KMS-11 (cell line): ENCODE results near the gene STX18.

Source experiments
- H2AFZ ChIP-seq: fragments of 200-600 bp; sonication (generic); 2 replicates; pipeline ENCODE4 v1.6.1; 2016; ENCODE audit warnings: antibody characterized with exemption, mixed run types, low read depth
- H3K27ac ChIP-seq: fragments of 200-600 bp; sonication (generic); 2 replicates; pipeline ENCODE4 v1.6.1; 2016; ENCODE audit warnings: mild to moderate bottlenecking, mixed run types
- H3K27me3 ChIP-seq: fragments of 200-600 bp; sonication (generic); 2 replicates; pipeline ENCODE4 v1.6.1; 2017; ENCODE audit warnings: mild to moderate bottlenecking, low read depth, mixed run types, moderate library complexity; ENCODE audit not compliant: insufficient read depth
- H3K36me3 ChIP-seq: fragments of 200-600 bp; sonication (generic); 2 replicates; pipeline ENCODE4 v1.6.1; 2017; ENCODE audit warnings: mild to moderate bottlenecking, mixed run types; ENCODE audit not compliant: insufficient read depth
- H3K4me1 ChIP-seq: fragments of 200-600 bp; sonication (generic); 2 replicates; pipeline ENCODE4 v1.6.1; 2016; ENCODE audit warnings: mild to moderate bottlenecking, low read depth, mixed run types; ENCODE audit not compliant: poor library complexity, severe bottlenecking
- H3K4me2 ChIP-seq: fragments of 200-600 bp; sonication (generic); 2 replicates; pipeline ENCODE4 v1.7.0; 2016; ENCODE audit warnings: mild to moderate bottlenecking, mixed run types
- H3K4me3 ChIP-seq: fragments of 200-600 bp; sonication (generic); IDR thresholded peaks from 2 replicates; pipeline ENCODE4 v1.6.1; 2017; ENCODE audit warnings: low read depth, low read length, mixed read lengths; ENCODE audit not compliant: insufficient read depth
- H3K79me2 ChIP-seq: fragments of 200-600 bp; sonication (generic); 2 replicates; pipeline ENCODE4 v1.6.1; 2016; ENCODE audit warnings: low read depth, mixed run types; ENCODE audit not compliant: insufficient read depth
- H3K9ac ChIP-seq: fragments of 200-600 bp; sonication (generic); 2 replicates; pipeline ENCODE4 v1.6.1; 2016; ENCODE audit warnings: mild to moderate bottlenecking, mixed run types
- H4K20me1 ChIP-seq: fragments of 200-600 bp; sonication (generic); 2 replicates; pipeline ENCODE4 v1.6.1; 2016; ENCODE audit warnings: mild to moderate bottlenecking, mixed run types; ENCODE audit not compliant: insufficient read depth
- CTCF ChIP-seq: fragments of 200-600 bp; sonication (generic); conservative IDR thresholded peaks from 2 replicates; pipeline ENCODE4 v1.6.1; 2017; ENCODE audit warnings: low read depth, mild to moderate bottlenecking, antibody characterized with exemption, low read length, moderate library complexity, mixed read lengths

The STX18 gene

GRCh38 chr4:4541040-4541631 lies 712 bp downstream of the STX18 start:
- H3K4me3 ChIP-seq: no peak overlapping the region
- no peaks in the 10 kb centered on the region for H3K36me3 ChIP-seq
- H3K79me2 ChIP-seq: peaks cover 30% of the 10 kb centered on the region; the same call in 1 of the 2 replicates
- H3K9ac ChIP-seq: peak overlapping the region; percentile 80
- H4K20me1 ChIP-seq: no peaks in the 10 kb centered on the region
- H3K27me3 ChIP-seq: no peaks in the 10 kb centered on the region
- TF ChIP-seq CTCF: no peak
- H2AFZ ChIP-seq: peak overlapping the region; percentile 90; the same call in 1 of the 2 replicates
- H3K4me2 ChIP-seq: peak overlapping the region; percentile 94
- peak overlapping the region; percentile 33; the same call in 1 of the 2 replicates for H3K27ac ChIP-seq
- H3K4me1 ChIP-seq: peaks cover 11% of the 10 kb centered on the region

GRCh38 chr4:4539481-4539880 lies 2.4 kb downstream of the STX18 start:
- Histone ChIP-seq H3K79me2 (peaks cover 30% of the 10 kb centered on the region; the same call in 1 of the 2 replicates), H3K4me3 (no peak overlapping the region), H3K9ac (no peak overlapping the region), H4K20me1 (no peaks in the 10 kb centered on the region), H3K27me3 (no peaks in the 10 kb centered on the region), H3K27ac (no peak overlapping the region), H3K36me3 (no peaks in the 10 kb centered on the region), H3K4me1 (peaks cover 11% of the 10 kb centered on the region), H2AFZ (no peak overlapping the region), H3K4me2 (no peak overlapping the region)
- TF ChIP-seq CTCF: no peak

- Histone ChIP-seq H3K9ac (no peak overlapping the region), H3K79me2 (peaks cover 19% of the 10 kb centered on the region; the same call in 1 of the 2 replicates), H3K27me3 (no peaks in the 10 kb centered on the region), H4K20me1 (no peaks in the 10 kb centered on the region), H3K4me1 (peaks cover 9% of the 10 kb centered on the region), H3K36me3 (no peaks in the 10 kb centered on the region), H3K4me2 (no peak overlapping the region), H3K27ac (no peak overlapping the region), H3K4me3 (no peak overlapping the region), H2AFZ (no peak overlapping the region)
- TF ChIP-seq CTCF: no peak
Measured at GRCh38 chr4:4535590-4535989, 6.3 kb downstream of the STX18 start.

- Histone ChIP-seq H3K27me3 (no peaks in the 10 kb centered on the region), H3K4me3 (no peak overlapping the region), H3K36me3 (no peaks in the 10 kb centered on the region), H3K27ac (no peak overlapping the region), H3K4me1 (no peaks in the 10 kb centered on the region), H2AFZ (no peak overlapping the region), H3K4me2 (no peak overlapping the region), H4K20me1 (no peaks in the 10 kb centered on the region), H3K79me2 (peaks cover 10% of the 10 kb centered on the region; the same call in 1 of the 2 replicates), H3K9ac (no peak overlapping the region)
- no peak for TF ChIP-seq CTCF
Measured at GRCh38 chr4:4534515-4535145, 7.2 kb downstream of the STX18 start.
